HFF-Myc (cell line): ENCODE results near the gene OGFR.

Experiments
- DNase-seq: peaks from one replicate; pipeline ENCODE4 v3.0.0-alpha.2; 2011; ENCODE audit warnings: low read depth; ENCODE audit errors: extremely low read depth
- H3K4me3 ChIP-seq: replicated peaks from 2 replicates; pipeline ENCODE4 v1.5.1; 2011; ENCODE audit warnings: low read depth, mild to moderate bottlenecking, control low read depth, low read length
- TF ChIP-seq, protein P1 (sequence below): IDR thresholded peaks from 2 replicates; pipeline ENCODE4 v1.5.1; 2012; ENCODE audit warnings: mild to moderate bottlenecking, low read depth, low read length, control low read depth; ENCODE audit errors: missing control alignments

Gene OGFR

DNA sequence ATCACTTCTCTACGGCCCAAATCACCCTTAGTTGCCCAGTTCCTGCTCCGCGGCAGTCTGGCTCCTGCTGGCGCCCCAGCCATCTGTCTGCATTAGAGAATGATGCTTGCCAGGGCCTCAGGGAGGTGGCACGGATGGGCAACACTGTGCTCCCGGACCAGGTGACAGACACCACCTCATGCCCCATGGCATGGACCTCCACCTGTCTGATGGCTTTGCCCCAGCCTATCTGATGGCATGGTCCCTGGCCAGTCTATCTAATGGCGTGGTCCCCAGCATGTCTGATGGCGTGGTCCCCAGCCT is 27.2 kb upstream of the OGFR start:
- DNase-seq = no peak
- H3K4me3 ChIP-seq = no peak overlapping the region
- TF ChIP-seq, protein P1, sequence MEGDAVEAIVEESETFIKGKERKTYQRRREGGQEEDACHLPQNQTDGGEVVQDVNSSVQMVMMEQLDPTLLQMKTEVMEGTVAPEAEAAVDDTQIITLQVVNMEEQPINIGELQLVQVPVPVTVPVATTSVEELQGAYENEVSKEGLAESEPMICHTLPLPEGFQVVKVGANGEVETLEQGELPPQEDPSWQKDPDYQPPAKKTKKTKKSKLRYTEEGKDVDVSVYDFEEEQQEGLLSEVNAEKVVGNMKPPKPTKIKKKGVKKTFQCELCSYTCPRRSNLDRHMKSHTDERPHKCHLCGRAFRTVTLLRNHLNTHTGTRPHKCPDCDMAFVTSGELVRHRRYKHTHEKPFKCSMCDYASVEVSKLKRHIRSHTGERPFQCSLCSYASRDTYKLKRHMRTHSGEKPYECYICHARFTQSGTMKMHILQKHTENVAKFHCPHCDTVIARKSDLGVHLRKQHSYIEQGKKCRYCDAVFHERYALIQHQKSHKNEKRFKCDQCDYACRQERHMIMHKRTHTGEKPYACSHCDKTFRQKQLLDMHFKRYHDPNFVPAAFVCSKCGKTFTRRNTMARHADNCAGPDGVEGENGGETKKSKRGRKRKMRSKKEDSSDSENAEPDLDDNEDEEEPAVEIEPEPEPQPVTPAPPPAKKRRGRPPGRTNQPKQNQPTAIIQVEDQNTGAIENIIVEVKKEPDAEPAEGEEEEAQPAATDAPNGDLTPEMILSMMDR = no peak

DNA sequence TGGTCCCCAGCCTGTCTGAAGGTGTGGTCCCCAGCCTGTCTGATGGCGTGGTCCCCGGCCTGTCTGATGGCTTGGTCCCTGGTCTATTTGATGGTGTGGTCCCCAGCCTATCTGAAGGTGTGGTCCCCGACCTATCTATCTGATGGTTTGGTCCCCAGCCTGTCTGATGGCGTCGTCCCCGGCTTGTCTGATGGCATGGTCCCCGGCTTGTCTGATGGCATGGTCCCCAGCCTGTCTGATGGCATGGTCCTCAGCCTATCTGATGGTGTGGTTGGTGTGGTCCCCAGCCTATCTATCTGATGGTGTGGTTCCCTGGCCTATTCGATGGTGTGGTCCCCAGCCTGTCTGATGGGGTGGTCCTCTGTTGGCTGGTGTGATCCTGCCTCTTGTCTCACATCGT is 26.6 kb upstream of the OGFR start:
- TF ChIP-seq, protein P1 = no peak
- no peak for DNase-seq
- H3K4me3 ChIP-seq = no peak overlapping the region

DNA sequence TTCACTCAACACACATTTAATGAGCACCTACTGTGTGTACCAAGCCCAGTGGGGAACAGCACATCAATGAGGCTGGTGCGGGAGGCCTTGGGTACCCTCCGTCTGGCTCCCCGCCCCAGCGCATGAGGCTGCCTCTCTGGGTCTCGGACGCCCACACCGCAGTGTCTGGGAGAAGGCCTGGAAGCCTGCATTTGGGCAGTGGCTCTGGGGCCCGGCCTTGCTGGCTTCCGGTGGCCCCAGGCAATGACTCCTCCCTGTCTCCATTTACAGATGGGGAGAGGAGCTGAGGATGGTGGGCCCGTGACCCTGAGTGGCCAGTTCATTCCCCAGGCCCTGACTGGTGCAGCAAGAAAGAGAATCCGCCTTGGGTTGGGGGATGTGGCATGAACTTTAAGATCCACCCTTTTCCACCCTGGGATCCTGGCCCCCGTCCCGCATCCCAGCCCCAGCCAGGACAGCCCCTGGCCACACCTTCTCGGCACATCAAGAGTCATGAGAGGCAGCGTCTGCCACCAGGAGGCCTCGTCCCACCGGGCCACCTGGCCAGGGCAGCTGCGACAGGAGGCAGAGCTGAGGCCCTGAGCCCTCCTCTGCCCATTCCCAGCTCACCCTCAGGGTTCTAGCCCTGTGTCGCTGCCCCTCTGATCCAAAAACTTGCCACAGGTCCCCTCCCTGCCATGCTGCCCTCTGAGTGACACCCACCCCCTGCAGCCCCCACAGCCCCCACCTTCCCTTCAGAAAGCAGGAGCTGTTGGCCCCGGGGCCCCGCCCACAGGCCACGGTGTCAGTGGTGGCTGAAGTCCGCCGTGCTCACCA is 25.8 kb upstream of the OGFR start:
- no peak for DNase-seq
- H3K4me3 ChIP-seq = no peak overlapping the region
- TF ChIP-seq, protein P1 = no peak

DNA sequence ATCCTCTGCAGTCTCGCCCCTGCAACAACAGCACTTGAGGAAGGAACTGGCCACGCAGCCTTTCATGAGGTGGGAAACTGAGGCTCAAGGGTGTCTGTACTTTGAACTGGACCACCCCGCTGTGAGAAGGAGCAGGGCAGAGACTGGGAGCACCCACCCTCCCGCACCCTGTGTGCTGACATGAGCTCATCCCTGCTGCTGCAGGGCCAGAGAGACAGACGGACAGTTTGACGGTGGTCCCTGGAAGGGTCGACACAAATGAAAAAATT is 25.3 kb upstream of the OGFR start:
- no peak overlapping the region for H3K4me3 ChIP-seq
- DNase-seq = no peak
- TF ChIP-seq, protein P1 = no peak

DNA sequence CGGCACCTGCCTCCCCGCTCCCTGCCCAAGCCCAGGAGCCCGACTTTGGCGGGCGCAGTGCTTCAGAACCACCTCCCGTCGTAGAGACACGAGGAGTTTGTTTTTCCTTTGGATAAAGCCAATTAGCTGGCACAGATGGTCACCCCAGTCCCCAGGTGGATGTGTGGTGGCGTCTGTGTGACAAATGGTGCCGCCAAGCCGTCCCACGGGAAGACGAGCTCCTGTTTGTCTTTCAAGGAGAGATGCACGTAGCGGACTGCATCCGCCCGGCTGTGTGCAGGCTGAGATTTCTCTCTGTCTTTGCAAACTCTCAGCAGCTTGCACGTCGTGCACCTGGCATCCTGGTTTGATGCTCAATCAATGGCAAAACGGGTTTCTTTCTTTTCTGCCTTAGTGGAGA is 24.4 kb upstream of the OGFR start:
- no peak overlapping the region for H3K4me3 ChIP-seq
- TF ChIP-seq, protein P1 = no peak
- no peak for DNase-seq

DNA sequence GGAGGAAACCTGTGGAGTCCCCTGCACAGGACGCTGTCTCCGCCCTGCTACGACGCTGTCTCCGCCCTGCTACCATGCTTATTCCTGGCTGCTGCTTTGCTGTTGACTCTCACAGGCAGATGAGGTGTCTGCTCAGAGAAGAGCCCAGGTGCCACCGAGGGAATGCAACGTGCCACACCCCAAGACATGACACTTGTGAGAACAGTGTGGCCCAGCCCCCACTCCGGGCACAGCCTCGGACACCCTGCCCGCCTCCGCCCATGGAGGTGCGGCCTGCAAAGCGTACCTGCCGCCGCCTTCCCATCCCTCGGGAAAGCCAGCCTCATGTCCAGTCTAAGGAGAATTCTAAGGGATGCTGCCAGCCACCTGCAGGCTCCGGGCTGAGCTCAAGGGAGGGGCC is 23.9 kb upstream of the OGFR start:
- no peak for DNase-seq
- TF ChIP-seq, protein P1 = no peak
- H3K4me3 ChIP-seq = no peak overlapping the region

DNA sequence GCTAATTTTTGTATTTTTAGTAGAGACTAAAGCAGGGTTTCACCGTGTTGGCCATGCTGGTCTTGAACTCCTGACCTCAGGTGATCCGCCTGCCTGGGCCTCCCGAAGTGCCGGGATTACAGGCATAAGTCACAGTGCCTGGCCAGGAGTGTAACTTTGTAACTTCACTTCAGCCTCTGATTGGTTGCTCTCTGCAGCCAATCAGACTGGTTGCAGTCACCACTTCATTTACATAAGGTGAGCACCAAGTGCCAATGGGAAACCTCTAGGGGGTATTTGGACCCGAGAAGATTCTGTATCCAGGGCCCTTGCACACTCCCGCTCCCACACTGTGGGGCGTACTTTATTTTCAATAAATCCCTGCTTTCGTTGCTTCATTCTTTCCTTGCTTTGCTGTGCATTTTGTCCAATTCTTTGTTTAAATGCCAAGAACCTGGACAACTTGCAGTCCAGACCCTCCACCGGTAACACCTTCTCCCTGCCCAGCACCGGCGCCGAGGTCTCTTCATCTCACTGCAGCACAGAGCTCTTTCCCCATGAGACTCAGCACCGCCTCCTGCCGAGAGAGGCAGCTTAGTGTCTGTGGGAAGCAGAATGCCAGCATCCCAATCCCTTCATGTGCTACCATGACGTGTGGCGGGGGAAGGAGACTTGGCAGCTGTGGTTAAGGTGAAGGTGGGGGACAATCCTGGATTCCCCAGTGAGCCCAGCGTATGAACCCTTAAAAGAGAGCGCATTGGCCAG is 22.3 kb upstream of the OGFR start:
- DNase-seq = no peak
- TF ChIP-seq, protein P1 = peak; percentile 18
- H3K4me3 ChIP-seq = no peak overlapping the region
